GM23338 (cell line): ENCODE measurements around the gene CELSR1. TPM values are rescaled to one million over a fixed set of nuclear protein-coding genes. Genes with fewer than 3 reads are reported as not detected.

Source experiments
- ATAC-seq: fragments of 200-7000 bp; cut with Tn5 transposase; 3 replicates; pipeline ENCODE4 v1.9.1; 2020
- DNase-seq: peaks from one replicate; pipeline ENCODE4 v3.0.0-alpha.2; 2015; ENCODE audit warnings: low spot score
- H2AFZ ChIP-seq: fragments of 200-600 bp; sonication (generic); 2 replicates; pipeline ENCODE4 v1.8.0; 2016; ENCODE audit warnings: antibody characterized with exemption, mild to moderate bottlenecking, moderate library complexity
- H3F3A ChIP-seq: fragments of 200-600 bp; sonication (generic); replicated peaks from 2 replicates; pipeline ENCODE4 v1.8.0; 2017; ENCODE audit warnings: antibody characterized with exemption, mixed run types, low read depth
- H3K27ac ChIP-seq: fragments of 200-600 bp; sonication (generic); 2 replicates; pipeline ENCODE4 v1.6.1; 2016; ENCODE audit warnings: low read depth
- H3K27me3 ChIP-seq: fragments of 200-600 bp; sonication (generic); 2 replicates; pipeline ENCODE4 v1.8.0; 2016; ENCODE audit warnings: mild to moderate bottlenecking, mixed run types, moderate library complexity; ENCODE audit not compliant: insufficient read depth
- H3K36me3 ChIP-seq: fragments of 200-600 bp; sonication (generic); 2 replicates; pipeline ENCODE4 v1.8.0; 2016; ENCODE audit warnings: mild to moderate bottlenecking; ENCODE audit not compliant: insufficient read depth
- H3K4me1 ChIP-seq: fragments of 200-600 bp; sonication (generic); 2 replicates; pipeline ENCODE4 v1.8.0; 2016; ENCODE audit warnings: mild to moderate bottlenecking, moderate library complexity; ENCODE audit not compliant: insufficient read depth
- H3K4me2 ChIP-seq: fragments of 200-600 bp; sonication (generic); 2 replicates; pipeline ENCODE4 v1.7.1; 2017; ENCODE audit warnings: mixed run types
- H3K4me3 ChIP-seq: fragments of 200-600 bp; sonication (generic); 2 replicates; pipeline ENCODE4 v1.6.1; 2016; ENCODE audit warnings: mixed run types
- H3K79me2 ChIP-seq: fragments of 200-600 bp; sonication (generic); replicated peaks from 2 replicates; pipeline ENCODE4 v1.8.0; 2017; ENCODE audit warnings: mild to moderate bottlenecking; ENCODE audit not compliant: insufficient read depth
- H3K9me2 ChIP-seq: fragments of 200-600 bp; sonication (generic); 2 replicates; pipeline ENCODE4 v1.8.0; 2017; ENCODE audit not compliant: insufficient read depth
- H4K20me1 ChIP-seq: fragments of 200-600 bp; sonication (generic); replicated peaks from 2 replicates; pipeline ENCODE4 v1.8.0; 2017; ENCODE audit warnings: mild to moderate bottlenecking; ENCODE audit not compliant: insufficient read depth
- H3K27ac Mint-ChIP-seq: 2 replicates; pipeline ENCODE4 v1.8.0; 2020; ENCODE audit warnings: inconsistent platforms, mild to moderate bottlenecking, moderate library complexity, mixed read lengths
- H3K27me3 Mint-ChIP-seq: 3 replicates; pipeline ENCODE4 v1.8.0; 2022; ENCODE audit warnings: low read depth, mild to moderate bottlenecking, moderate library complexity, mixed read lengths, inconsistent platforms; ENCODE audit not compliant: insufficient read depth, poor library complexity
- H3K36me3 Mint-ChIP-seq: 3 replicates; pipeline ENCODE4 v1.8.0; 2021; ENCODE audit warnings: low read depth, mild to moderate bottlenecking, inconsistent platforms, moderate library complexity, mixed read lengths
- H3K4me1 Mint-ChIP-seq: 3 replicates; pipeline ENCODE4 v1.8.0; 2020; ENCODE audit warnings: mild to moderate bottlenecking, inconsistent platforms, mixed read lengths
- H3K4me3 Mint-ChIP-seq: 3 replicates; pipeline ENCODE4 v1.8.0; 2021; ENCODE audit warnings: moderate library complexity, mild to moderate bottlenecking, inconsistent platforms, mixed read lengths
- H3K9me3 Mint-ChIP-seq: 3 replicates; pipeline ENCODE4 v1.8.0; 2020; ENCODE audit warnings: moderate library complexity, mild to moderate bottlenecking, inconsistent platforms, mixed read lengths
- CREB1 ChIP-seq: fragments of 250-450 bp; sonication (Bioruptor Pico); IDR thresholded peaks from 2 replicates; pipeline ENCODE4 v1.5.0; 2020; ENCODE audit warnings: low read depth, mild to moderate bottlenecking, moderate library complexity
- ETS1 ChIP-seq: IDR thresholded peaks from 2 replicates; pipeline ENCODE4 v1.6.1; 2016; ENCODE audit warnings: antibody characterized with exemption
- EZH2 ChIP-seq: fragments of 200-600 bp; sonication (generic); IDR thresholded peaks from one replicate; pipeline ENCODE4 v1.8.0; 2017; ENCODE audit warnings: antibody characterized with exemption, mild to moderate bottlenecking, low read depth; ENCODE audit not compliant: unreplicated experiment
- JUNB ChIP-seq: IDR thresholded peaks from one replicate; pipeline ENCODE4 v1.6.1; 2016; ENCODE audit warnings: antibody characterized with exemption; ENCODE audit not compliant: unreplicated experiment
- POLR2AphosphoS5 ChIP-seq: IDR thresholded peaks from 2 replicates; pipeline ENCODE4 v1.6.1; 2016; ENCODE audit warnings: antibody characterized with exemption, low read depth
- REST ChIP-seq: IDR thresholded peaks from one replicate; pipeline ENCODE4 v1.6.1; 2018; ENCODE audit warnings: antibody characterized with exemption; ENCODE audit not compliant: unreplicated experiment
- STAT1 ChIP-seq: IDR thresholded peaks from one replicate; pipeline ENCODE4 v1.6.1; 2016; ENCODE audit warnings: antibody characterized with exemption; ENCODE audit not compliant: unreplicated experiment
- ZNF331 ChIP-seq: fragments of 250-450 bp; sonication (Bioruptor Pico); IDR thresholded peaks from 2 replicates; pipeline ENCODE4 v1.5.0; 2020; ENCODE audit warnings: low read depth, mild to moderate bottlenecking, moderate library complexity
- ZNF462 ChIP-seq: fragments of 250-450 bp; sonication (Bioruptor Pico); IDR thresholded peaks from 2 replicates; pipeline ENCODE4 v1.5.0; 2020; ENCODE audit warnings: mild to moderate bottlenecking, moderate library complexity
- polyA plus RNA-seq: library from polyadenylated mRNA; unstranded; fragments of >200 nt; fragmentation: Nextera tagmentation; extraction: Ambion mirVana; gene quantifications from 2 replicates; pipeline ENCODE4 v1.2.1, GENCODE V29; 2016
- total RNA-seq: library from RNA; depleted of rRNA; stranded (reverse); fragments of >200 nt; shearing (Covaris generic); gene quantifications from 2 replicates; pipeline ENCODE4 v1.2.3, GENCODE V29; 2014

The CELSR1 gene
- total and polyA plus RNA-seq, 2 experiments from 2014 or later, result 4.8 to 20.4 TPM

- peaks cover 8% of the 10 kb centered on the region; the same call in 2 of the 3 replicates for H3K36me3 Mint-ChIP-seq
- no peak overlapping the region for H3K27ac Mint-ChIP-seq
- peaks cover 15% of the 10 kb centered on the region for H3K27me3 Mint-ChIP-seq
- H3K36me3 ChIP-seq, result no peaks in the 10 kb centered on the region
- no peak overlapping the region for H3K4me2 ChIP-seq
- no peak for TF ChIP-seq POLR2AphosphoS5
- no peak for TF ChIP-seq ZNF462 (CRISPR knock-in tag)
- no peak for TF ChIP-seq STAT1
- DNase-seq, result no peak
- H2AFZ ChIP-seq, result no peak overlapping the region
- no peaks in the 10 kb centered on the region for H3K79me2 ChIP-seq
- H3K4me3 ChIP-seq, result no peak overlapping the region
- H3K9me2 ChIP-seq, result no peaks in the 10 kb centered on the region
- 0 out of 2 replicates have a peak, but pooled peaks cover 4% of the 10 kb centered on the region for H4K20me1 ChIP-seq
- no peak overlapping the region for H3K27ac ChIP-seq
- H3K9me3 Mint-ChIP-seq, result peaks cover 4% of the 10 kb centered on the region
- H3F3A ChIP-seq, result no peaks in the 10 kb centered on the region
- no peaks in the 10 kb centered on the region for H3K27me3 ChIP-seq
- H3K4me1 Mint-ChIP-seq, result peaks cover 35% of the 10 kb centered on the region
- H3K4me1 ChIP-seq, result 0 out of 2 replicates have a peak, but pooled peaks cover under 1% of the 10 kb centered on the region
- H3K4me3 Mint-ChIP-seq, result no peak overlapping the region
- ATAC-seq, result peak; percentile 37
Measured at GRCh38 chr22:46484156-46484860, 53.1 kb downstream of the CELSR1 start.

GRCh38 chr22:46483353-46483752 is 54.1 kb downstream of the CELSR1 start:
- H3K27ac ChIP-seq, result no peak overlapping the region
- H3K9me2 ChIP-seq, result no peaks in the 10 kb centered on the region
- H3K4me3 Mint-ChIP-seq, result no peak overlapping the region
- no peaks in the 10 kb centered on the region for H3K36me3 ChIP-seq
- DNase-seq (no peak), ATAC-seq (no peak)
- H4K20me1 ChIP-seq, result 0 out of 2 replicates have a peak, but pooled peaks cover 4% of the 10 kb centered on the region
- H3K4me1 Mint-ChIP-seq, result peaks cover 36% of the 10 kb centered on the region
- H3K27me3 ChIP-seq, result no peaks in the 10 kb centered on the region
- peaks cover 13% of the 10 kb centered on the region for H3K27me3 Mint-ChIP-seq
- H3K79me2 ChIP-seq, result no peaks in the 10 kb centered on the region
- peaks cover 8% of the 10 kb centered on the region; the same call in 2 of the 3 replicates for H3K36me3 Mint-ChIP-seq
- peaks cover 4% of the 10 kb centered on the region for H3K9me3 Mint-ChIP-seq
- H3K4me2 ChIP-seq, result no peak overlapping the region
- H3K27ac Mint-ChIP-seq, result no peak overlapping the region
- no peaks in the 10 kb centered on the region for H3F3A ChIP-seq
- H3K4me3 ChIP-seq, result no peak overlapping the region
- no peak overlapping the region for H2AFZ ChIP-seq
- 0 out of 2 replicates have a peak, but pooled peaks cover 3% of the 10 kb centered on the region for H3K4me1 ChIP-seq
- TF ChIP-seq CREB1 (CRISPR knock-in tag), result no peak
- no peak for TF ChIP-seq ZNF331 (CRISPR knock-in tag)
- TF ChIP-seq EZH2, result no peak
- TF ChIP-seq JUNB, result no peak
- TF ChIP-seq ETS1, result no peak
- no peak for TF ChIP-seq STAT1
- no peak for TF ChIP-seq POLR2AphosphoS5
- no peak for TF ChIP-seq REST
